HepG2 (cell line): ENCODE results near the gene TSPAN18. TPM values are rescaled to one million over a fixed set of nuclear protein-coding genes. Genes with fewer than 3 reads are reported as not detected.

Source experiments
- ATAC-seq: fragments of 200-7000 bp; cut with Tn5 transposase; 3 replicates; pipeline ENCODE4 v1.9.1; 2020; ENCODE audit warnings: mild to moderate bottlenecking, moderate library complexity
- BruUV-seq: library from RNA; stranded (reverse); fragments of 400-500 nt; replicated peaks from 2 replicates; lab custom pipeline; 2021; lab: Mats Ljungman, UMichigan
- CTCF ChIA-PET: fragments of 300-600 bp; formaldehyde crosslinking; extraction: SDS; loops from one replicate; lab custom pipeline; 2021; ENCODE audit warnings: low total read pairs, inconsistent platforms, low intra/inter-chr PET ratio; lab: Yijun Ruan, JAX
- POLR2A ChIA-PET: fragments of 350-600 bp; sonication (Branson Sonifier 250); formaldehyde crosslinking; loops from one replicate; lab custom pipeline; 2020; ENCODE audit warnings: antibody characterized with exemption, inconsistent platforms; lab: Yijun Ruan, JAX
- DNase-seq: peaks from one replicate; pipeline ENCODE4 v3.0.0-alpha.2; 2015; ENCODE audit warnings: low spot score
- FAIRE-seq: peaks from 3 replicates; lab custom pipeline; 2011; peaks lifted over from hg19 to GRCh38; lab: Jason Lieb, UNC
- H2AFZ ChIP-seq: one replicate; pipeline ENCODE4 v1.6.1; 2011; ENCODE audit warnings: low read length, inconsistent platforms
- H3K27ac ChIP-seq: fragments of 300-600 bp; 3 replicates; pipeline ENCODE4 v1.8.0; 2011; ENCODE audit warnings: mixed run types, mild to moderate bottlenecking, mixed read lengths, low read length, inconsistent platforms; ENCODE audit not compliant: insufficient read depth; ENCODE audit errors: extremely low read length
- H3K27me3 ChIP-seq, 2 experiments: fragments of 200-600 bp in 1 of 2; 2 replicates in 1 of 2; 3 replicates in 1 of 2; pipeline versions ENCODE4 v1.6.0 to v1.8.0; 2011; ENCODE audit warnings: low read length in 2 of 2, mild to moderate bottlenecking in 2 of 2, moderate library complexity in 2 of 2, inconsistent platforms in 1 of 2; ENCODE audit not compliant: insufficient read depth in 2 of 2, control insufficient read depth in 1 of 2
- H3K36me3 ChIP-seq, 2 experiments: fragments of 200-600 bp in 1 of 2; replicated peaks in 1 of 2; 2 replicates in 1 of 2; 3 replicates in 1 of 2; pipeline versions ENCODE4 v1.5.1 to v1.8.0; 2011; ENCODE audit warnings: low read length in 2 of 2, inconsistent platforms in 1 of 2; ENCODE audit not compliant: insufficient read depth in 2 of 2, control insufficient read depth in 1 of 2
- H3K4me1 ChIP-seq: 2 replicates; pipeline ENCODE4 v1.5.1; 2012; ENCODE audit warnings: low read length, inconsistent platforms; ENCODE audit not compliant: insufficient read depth
- H3K4me2 ChIP-seq: 2 replicates; pipeline ENCODE4 v1.6.0; 2011; ENCODE audit warnings: low read depth, low read length, inconsistent platforms
- H3K4me3 ChIP-seq, 3 experiments: fragments of 200-600 bp in 1 of 3; sonication (generic), shearing (Covaris generic) in 1 of 3; replicated peaks in 1 of 3; 2 replicates each; pipeline ENCODE4 v1.5.1; 2011 to 2016; ENCODE audit warnings: low read length in 3 of 3, inconsistent platforms in 2 of 3, low read depth in 2 of 3, mild to moderate bottlenecking in 2 of 3, control low read depth in 1 of 3, mixed read lengths in 1 of 3; ENCODE audit not compliant: insufficient read depth in 1 of 3
- H3K79me2 ChIP-seq: one replicate; pipeline ENCODE4 v1.6.1; 2011; ENCODE audit warnings: low read length, inconsistent platforms; ENCODE audit not compliant: insufficient read depth
- H3K9ac ChIP-seq: 2 replicates; pipeline ENCODE4 v1.6.0; 2011; ENCODE audit warnings: mild to moderate bottlenecking, low read depth, low read length, inconsistent platforms; ENCODE audit not compliant: insufficient read depth
- H3K9me3 ChIP-seq: 2 replicates; pipeline ENCODE4 v1.5.1; 2012; ENCODE audit warnings: mild to moderate bottlenecking, low read length
- H4K20me1 ChIP-seq: 2 replicates; pipeline ENCODE4 v1.6.0; 2011; ENCODE audit warnings: inconsistent platforms, mild to moderate bottlenecking, low read length, moderate library complexity; ENCODE audit not compliant: insufficient read depth
- AKNA ChIP-seq: sonication (generic); formaldehyde crosslinking; IDR thresholded peaks from 2 replicates; pipeline ENCODE4 v1.4.0; 2020; ENCODE audit warnings: missing genetic modification reagents, borderline replicate concordance
- MNT ChIP-seq: fragments of 450-650 bp; IDR thresholded peaks from 2 replicates; pipeline ENCODE4 v1.6.1; 2016
- WGBS: methylation state at CpG from one replicate; pipeline ENCODE4 v1.1.6; 2017; ENCODE audit warnings: low lambda C conversion rate; 5-methylcytosine and 5-hydroxymethylcytosine counted together
- in situ Hi-C: cut with HindIII; loops from 2 replicates; pipeline ENCODE4 v1.10.0; 2017; ENCODE audit warnings: low pct_unique_long_range_greater_than_20kb; ENCODE audit not compliant: extremely low pct_ligation_motif_present
- intact Hi-C: fragments of 100-400 bp; cut with micrococcal nuclease; formaldehyde crosslinking; loops from one replicate; pipeline ENCODE4 v1.10.0; 2022; ENCODE audit not compliant: unreplicated experiment
- polyA plus RNA-seq, 8 experiments: library from polyadenylated mRNA; depleted of rRNA in 3 of 8; stranded (reverse) in 7 of 8; unstranded in 1 of 8; fragments of >200 nt; fragmentation: Illumina TruSeq in 4 of 8; extraction: Trizol in 4 of 8; gene quantifications; 2 replicates each; pipeline versions ENCODE4 v1.2.1 to v1.2.3, GENCODE V29; 2011 to 2016; ENCODE audit warnings: low read depth in 4 of 8, missing spikeins in 1 of 8, mixed read lengths in 1 of 8; ENCODE audit not compliant: insufficient read depth in 1 of 8
- total RNA-seq, 5 experiments: library from RNA; depleted of rRNA; stranded (reverse); fragments of >200 nt; fragmentation: Illumina TruSeq; extraction: Trizol; gene quantifications; 2 replicates each; pipeline ENCODE4 v1.2.3, GENCODE V29; 2016; ENCODE audit warnings: low read depth in 1 of 5

Gene TSPAN18
- total and polyA plus RNA-seq, 2 of the 13 experiments (the other 11 are each of a cell fraction or from before 2014, with no cell fraction given) = not detected

GRCh38 chr11:44750551-44751465 is 24.0 kb downstream of the TSPAN18 start:
- H3K9ac ChIP-seq = no peak overlapping the region
- BruUV-seq = no TSS peak
- no peaks in the 10 kb centered on the region for H3K36me3 ChIP-seq
- DNase-seq (no peak), ATAC-seq (no peak), FAIRE-seq (no peak)
- in situ Hi-C loops = no loop called here
- H3K9me3 ChIP-seq = no peaks in the 10 kb centered on the region
- CTCF ChIA-PET = no interaction called here
- no peak overlapping the region for H3K4me2 ChIP-seq
- H4K20me1 ChIP-seq = no peaks in the 10 kb centered on the region
- no peaks in the 10 kb centered on the region for H3K4me1 ChIP-seq
- TF ChIP-seq AKNA = no peak
- peak; percentile 95 for TF ChIP-seq MNT
- H2AFZ ChIP-seq = no peak overlapping the region
- no peak overlapping the region for H3K4me3 ChIP-seq
- H3K79me2 ChIP-seq = no peaks in the 10 kb centered on the region
- intact Hi-C loops = no loop called here
- 9% methylated on average over 7 of the region's 7 CpGs for WGBS
- H3K27ac ChIP-seq = no peak overlapping the region
- POLR2A ChIA-PET = no interaction called here
- no peaks in the 10 kb centered on the region; a peak in 3 of 5 replicates for H3K27me3 ChIP-seq
